GM19023 (cell line): ENCODE measurements around the gene CYBC1.

Experiments
- ATAC-seq: cut with Tn5 transposase; IDR thresholded peaks from one replicate; pipeline ENCODE4 v1.9.1; 2021; ENCODE audit warnings: mild to moderate bottlenecking, moderate library complexity; ENCODE audit not compliant: unreplicated experiment

The CYBC1 gene

GRCh38 chr17:82411396-82412053 lies 39.0 kb downstream of the CYBC1 start:
- ATAC-seq, result no peak

- ATAC-seq, result no peak
Observed at GRCh38 chr17:82410014-82410716, 40.4 kb downstream of the CYBC1 start.

GRCh38 chr17:82408938-82409318 lies 41.6 kb downstream of the CYBC1 start:
- no peak for ATAC-seq

GRCh38 chr17:82408288-82408937 lies 42.1 kb downstream of the CYBC1 start:
- ATAC-seq, result no peak

DNA sequence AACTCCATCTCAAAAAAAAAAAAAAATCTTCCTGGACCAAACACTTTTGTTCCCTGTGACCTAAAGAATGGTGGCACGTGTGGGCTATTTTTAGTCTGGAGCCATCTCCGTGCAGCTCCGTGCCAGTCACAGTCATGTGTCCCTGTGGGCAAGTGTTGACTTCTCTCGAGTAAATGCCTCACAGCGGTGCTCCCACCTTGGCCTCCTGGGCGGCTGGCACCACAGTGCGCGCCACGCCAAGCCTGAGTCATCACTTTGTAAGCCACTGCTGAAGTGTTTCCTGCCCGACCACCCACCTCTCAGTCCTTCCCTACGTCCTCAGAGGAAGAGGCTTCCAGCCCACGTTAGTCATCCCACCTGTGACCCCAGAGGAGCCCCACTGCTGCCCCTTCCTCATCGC lies 43.3 kb downstream of the CYBC1 start:
- no peak for ATAC-seq

DNA sequence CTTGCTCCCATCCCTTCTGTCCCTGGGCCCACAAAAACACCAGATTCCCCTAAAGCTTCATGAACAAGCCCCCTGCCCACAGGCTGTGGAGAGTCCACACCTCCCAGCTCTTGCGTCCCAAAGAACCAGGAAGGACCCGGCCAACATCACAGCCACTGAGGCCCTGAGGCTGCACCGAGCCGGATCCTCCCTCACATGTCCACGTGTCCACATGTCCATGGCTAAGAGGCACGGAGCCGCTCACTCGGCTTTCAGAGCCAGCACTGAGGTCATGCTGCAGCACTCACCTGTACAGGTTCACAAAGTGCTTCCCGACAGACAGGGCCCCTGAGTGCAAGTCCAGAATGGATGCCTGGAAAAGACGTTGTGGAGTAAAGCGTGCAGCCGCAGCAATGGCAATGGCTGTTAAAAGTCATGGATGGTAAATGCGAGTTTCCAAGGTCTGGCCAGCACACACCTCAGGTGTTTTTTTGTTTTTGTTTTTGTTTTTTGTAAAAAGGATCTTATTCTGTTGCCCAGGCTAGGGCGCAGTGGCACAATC lies 44.4 kb downstream of the CYBC1 start:
- ATAC-seq, result no peak

DNA sequence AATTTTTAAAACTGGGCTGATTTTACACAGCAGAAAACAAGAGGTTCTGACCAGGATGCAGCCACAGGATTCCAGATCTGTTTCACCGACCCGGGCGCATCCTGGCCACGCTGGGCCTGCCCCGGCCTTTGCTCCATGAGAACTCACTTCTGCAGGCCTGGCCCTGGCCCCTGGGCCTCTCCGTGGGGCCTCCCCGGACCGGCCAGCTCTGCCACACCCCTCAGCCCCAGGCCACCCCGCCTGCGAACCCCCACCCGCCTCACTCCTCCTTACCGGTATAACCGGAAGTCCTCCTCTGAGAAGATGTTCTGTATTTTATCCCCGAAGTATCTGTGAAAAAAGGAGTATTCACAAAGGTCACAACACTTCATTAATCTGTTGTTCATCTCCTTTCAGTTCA lies 45.5 kb downstream of the CYBC1 start:
- no peak for ATAC-seq

- ATAC-seq, result no peak
Observed at GRCh38 chr17:82403662-82404660, 46.6 kb downstream of the CYBC1 start.

GRCh38 chr17:82402865-82403264 lies 47.7 kb downstream of the CYBC1 start:
- ATAC-seq, result peak; percentile 72

DNA sequence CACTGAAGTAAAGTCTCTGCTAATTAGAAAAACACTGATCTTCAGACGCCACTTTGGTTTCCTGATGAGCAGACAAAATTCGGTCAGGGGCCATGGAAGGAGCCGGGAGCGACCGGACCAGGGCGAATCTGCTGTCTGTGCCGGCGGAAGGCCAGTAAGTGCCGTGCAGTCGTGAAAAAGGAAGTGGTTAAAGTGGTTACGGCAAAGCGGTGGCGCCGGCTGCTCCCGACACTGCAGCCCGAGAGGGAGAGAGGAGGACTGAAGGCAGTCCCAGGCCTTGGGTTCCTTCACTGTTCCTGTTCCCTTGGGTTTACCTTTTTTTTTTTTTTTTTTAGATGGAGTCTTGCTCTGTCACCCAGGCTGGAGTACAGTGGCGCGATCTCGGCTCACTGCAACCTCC lies 49.7 kb downstream of the CYBC1 start:
- ATAC-seq, result no peak

- no peak for ATAC-seq
Observed at GRCh38 chr17:82400206-82400605, 50.3 kb downstream of the CYBC1 start.

GRCh38 chr17:82399601-82400101 lies 50.9 kb downstream of the CYBC1 start:
- no peak for ATAC-seq

DNA sequence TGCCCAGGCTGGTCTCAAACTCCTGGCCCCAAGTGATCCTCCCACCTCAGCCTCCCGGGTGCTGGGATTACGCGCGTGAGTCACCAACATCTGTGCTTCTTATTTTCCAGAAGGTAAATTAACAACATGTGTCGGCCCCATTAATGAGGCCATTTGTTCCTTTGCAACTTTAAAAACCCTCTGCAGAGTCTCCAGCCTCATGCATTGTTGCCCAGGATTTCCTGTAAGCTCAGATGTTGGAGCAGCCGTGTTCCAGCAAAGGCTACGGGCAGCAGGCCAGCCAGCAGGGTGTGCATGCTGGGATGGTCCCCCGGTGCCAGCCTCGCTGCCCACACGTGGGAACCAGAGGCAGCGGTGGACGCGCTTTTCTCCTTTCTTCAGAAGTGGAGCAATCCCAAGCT lies 51.5 kb downstream of the CYBC1 start:
- ATAC-seq, result no peak

DNA sequence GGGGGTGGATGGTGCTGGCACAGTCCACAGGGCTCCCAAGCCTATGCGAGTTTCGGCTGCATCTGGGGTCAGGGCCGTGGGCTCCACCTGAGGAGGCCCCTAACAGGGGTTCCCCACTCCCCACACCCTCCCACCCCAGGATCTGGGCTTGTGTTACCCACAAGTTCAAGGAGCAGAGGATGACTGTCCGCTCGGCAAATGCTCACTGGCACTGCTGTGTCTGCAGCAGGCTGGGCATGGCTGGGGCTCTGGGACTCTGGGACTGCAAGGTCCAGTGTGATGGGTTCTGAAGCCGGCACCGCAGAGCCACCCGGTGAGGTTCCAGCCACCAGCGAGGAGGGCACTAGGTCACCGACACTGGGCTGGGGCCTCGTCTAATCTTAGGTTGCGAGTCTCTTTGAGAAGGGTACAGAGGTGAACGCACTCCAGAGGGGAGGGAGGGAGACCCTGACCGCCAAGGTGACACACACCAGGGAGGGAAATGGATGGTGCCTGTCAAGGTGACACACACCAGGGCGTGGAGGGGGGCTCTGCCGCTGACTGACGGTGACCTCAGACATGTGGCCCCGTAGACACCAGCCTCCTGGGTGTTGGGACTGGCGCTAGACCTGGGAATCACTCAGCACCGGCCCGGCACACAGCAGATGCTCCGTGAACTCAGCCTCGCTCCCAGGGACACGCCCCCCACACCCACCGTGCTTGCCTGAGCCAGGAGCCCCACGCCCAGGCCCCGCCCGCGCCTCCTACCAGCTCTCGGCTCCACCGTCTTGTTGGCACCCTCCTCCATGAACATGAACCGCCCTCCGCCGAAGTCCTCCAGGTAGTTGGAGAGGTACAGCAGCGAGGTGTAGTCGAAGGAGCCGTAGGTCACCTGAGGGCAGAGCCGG lies 52.9 kb downstream of the CYBC1 start:
- ATAC-seq, result no peak

DNA sequence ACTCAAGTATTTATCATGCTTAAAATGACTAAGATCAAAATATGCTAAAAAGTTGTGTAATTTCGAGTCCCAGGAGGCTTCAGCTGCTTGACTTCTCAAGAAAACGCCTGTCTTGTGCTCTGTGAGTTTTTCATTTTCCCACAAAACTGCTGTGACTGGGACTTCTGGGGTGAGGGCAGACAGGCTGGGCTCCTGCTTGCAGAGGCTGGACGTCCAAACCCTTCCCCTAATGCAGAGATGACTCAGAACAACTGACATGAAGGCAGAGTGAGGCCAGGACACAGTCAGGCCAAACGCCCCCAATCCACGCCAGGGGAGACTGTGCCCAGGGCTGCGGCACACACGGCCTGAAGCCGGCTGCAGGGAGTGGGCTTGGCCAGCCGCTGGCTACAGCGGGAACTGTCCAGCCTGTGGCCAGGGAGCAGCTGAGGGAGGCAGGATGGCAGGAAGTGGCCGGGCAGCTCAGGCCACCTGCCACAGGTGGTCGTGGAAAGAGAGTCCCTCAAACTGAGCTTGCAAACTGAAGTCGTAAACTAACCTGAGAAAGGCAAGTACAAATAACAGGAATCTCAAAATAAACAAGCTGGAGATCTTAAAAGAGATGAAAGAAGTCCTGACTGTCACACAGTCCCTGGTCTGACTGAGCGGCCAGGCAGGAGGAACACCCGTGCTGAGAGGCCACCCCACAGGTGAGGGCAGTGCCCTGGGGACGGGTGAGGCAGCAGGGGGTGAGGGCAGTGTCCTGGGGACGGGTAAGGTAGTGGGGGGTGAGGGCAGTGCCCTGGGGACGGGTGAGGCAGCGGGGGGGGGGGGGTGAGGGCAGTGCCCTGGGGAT lies 53.7 kb downstream of the CYBC1 start:
- no peak for ATAC-seq

DNA sequence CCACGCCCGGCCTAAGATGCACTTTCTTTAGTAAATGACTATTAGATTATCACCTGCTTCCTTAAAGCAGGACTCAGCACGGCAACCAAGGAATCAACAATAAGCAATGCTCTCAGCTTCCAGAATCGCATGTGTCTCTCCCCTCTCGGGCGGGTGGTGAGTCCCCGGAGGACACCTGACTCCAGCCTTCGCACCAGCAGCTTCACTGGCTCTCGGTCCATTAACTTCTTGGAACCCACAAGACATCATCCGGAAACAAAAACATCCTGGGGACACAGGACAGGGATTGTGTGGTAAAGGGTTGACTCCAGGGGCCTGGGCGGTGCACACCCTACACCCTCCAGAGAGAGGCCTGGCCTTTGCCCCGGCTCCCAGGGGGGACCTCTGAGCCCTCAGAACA lies 56.3 kb downstream of the CYBC1 start:
- ATAC-seq, result no peak

DNA sequence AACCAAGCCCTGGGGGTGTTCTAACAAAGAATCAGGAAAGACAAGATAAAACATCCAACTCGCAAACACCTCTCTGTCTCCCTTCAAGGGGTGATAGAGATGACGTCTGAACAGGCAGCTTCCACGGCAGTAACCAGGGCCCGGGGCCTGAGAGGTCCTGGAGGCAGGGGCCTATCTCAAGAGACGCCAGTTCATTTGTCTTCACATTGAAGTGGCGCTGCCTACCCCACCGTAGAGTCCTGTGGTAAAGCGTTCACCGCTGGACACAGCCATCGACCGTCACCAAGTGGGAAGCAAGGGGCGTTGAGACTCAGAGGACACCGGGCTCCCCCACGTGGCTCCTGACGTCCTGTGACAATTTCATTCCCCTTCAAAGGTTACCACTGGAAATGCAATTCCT lies 57.6 kb downstream of the CYBC1 start:
- ATAC-seq, result no peak
